Mesodermal cell (in vitro differentiated cells): ENCODE measurements around the gene ARID1A.
A peak's percentile ranks its signal among the peaks of the same experiment; 100 is the strongest.
"Not testable (repeated sequence)": the region's sequence is repeated elsewhere in the genome, so short reads cannot be mapped to it uniquely, and the experiment has no call there.

Experiments used
- H3K27ac ChIP-seq: 2 replicates; pipeline ENCODE4 v1.7.0; 2013; ENCODE audit warnings: mild to moderate bottlenecking, low read depth, low read length, moderate library complexity; ENCODE audit not compliant: severe bottlenecking
- H3K36me3 ChIP-seq: 2 replicates; pipeline ENCODE4 v1.7.1; 2013; ENCODE audit warnings: mild to moderate bottlenecking, low read length, moderate library complexity; ENCODE audit not compliant: control insufficient read depth, insufficient read depth
- H3K4me1 ChIP-seq: one replicate; pipeline ENCODE4 v1.7.1; 2013; ENCODE audit warnings: mild to moderate bottlenecking, low read length; ENCODE audit not compliant: insufficient read depth, control insufficient read depth, poor library complexity, severe bottlenecking
- H3K4me3 ChIP-seq: 2 replicates; pipeline ENCODE4 v1.7.0; 2013; ENCODE audit warnings: low read length, control low read depth, mild to moderate bottlenecking; ENCODE audit not compliant: insufficient read depth, poor library complexity, severe bottlenecking; ENCODE audit errors: extremely low read depth
- H3K9me3 ChIP-seq: 2 replicates; pipeline ENCODE4 v1.7.1; 2013; ENCODE audit warnings: mild to moderate bottlenecking, low read length, moderate library complexity; ENCODE audit not compliant: control insufficient read depth
- WGBS, 2 experiments: methylation state at CpG; one replicate each; pipeline ENCODE4 v1.1.5; 2013; ENCODE audit warnings: missing lambda C conversion rate in 2 of 2; ENCODE audit not compliant: insufficient coverage in 2 of 2; 5-methylcytosine and 5-hydroxymethylcytosine counted together

ARID1A gene

GRCh38 chr1:26719205-26719604 is 23.4 kb downstream of the ARID1A start:
- Histone ChIP-seq H3K36me3 (peaks cover 51% of the 10 kb centered on the region), H3K4me3 (no peak overlapping the region), H3K27ac (no peak overlapping the region), H3K9me3 (no peaks in the 10 kb centered on the region), H3K4me1 (peaks cover 35% of the 10 kb centered on the region)
- 86 to 88% methylated on average over 1 to 2 of the region's 3 CpGs for WGBS, 2 experiments

- Histone ChIP-seq H3K4me3 (no peak overlapping the region), H3K27ac (peak overlapping the region; percentile 96), H3K4me1 (peaks cover 49% of the 10 kb centered on the region), H3K9me3 (no peaks in the 10 kb centered on the region), H3K36me3 (peaks cover 34% of the 10 kb centered on the region)
- 90 to 100% methylated on average over 1 to 2 of the region's 2 CpGs for WGBS, 2 experiments
These were observed 26.0 kb downstream of the ARID1A start for GRCh38 chr1:26721669-26722355.

DNA sequence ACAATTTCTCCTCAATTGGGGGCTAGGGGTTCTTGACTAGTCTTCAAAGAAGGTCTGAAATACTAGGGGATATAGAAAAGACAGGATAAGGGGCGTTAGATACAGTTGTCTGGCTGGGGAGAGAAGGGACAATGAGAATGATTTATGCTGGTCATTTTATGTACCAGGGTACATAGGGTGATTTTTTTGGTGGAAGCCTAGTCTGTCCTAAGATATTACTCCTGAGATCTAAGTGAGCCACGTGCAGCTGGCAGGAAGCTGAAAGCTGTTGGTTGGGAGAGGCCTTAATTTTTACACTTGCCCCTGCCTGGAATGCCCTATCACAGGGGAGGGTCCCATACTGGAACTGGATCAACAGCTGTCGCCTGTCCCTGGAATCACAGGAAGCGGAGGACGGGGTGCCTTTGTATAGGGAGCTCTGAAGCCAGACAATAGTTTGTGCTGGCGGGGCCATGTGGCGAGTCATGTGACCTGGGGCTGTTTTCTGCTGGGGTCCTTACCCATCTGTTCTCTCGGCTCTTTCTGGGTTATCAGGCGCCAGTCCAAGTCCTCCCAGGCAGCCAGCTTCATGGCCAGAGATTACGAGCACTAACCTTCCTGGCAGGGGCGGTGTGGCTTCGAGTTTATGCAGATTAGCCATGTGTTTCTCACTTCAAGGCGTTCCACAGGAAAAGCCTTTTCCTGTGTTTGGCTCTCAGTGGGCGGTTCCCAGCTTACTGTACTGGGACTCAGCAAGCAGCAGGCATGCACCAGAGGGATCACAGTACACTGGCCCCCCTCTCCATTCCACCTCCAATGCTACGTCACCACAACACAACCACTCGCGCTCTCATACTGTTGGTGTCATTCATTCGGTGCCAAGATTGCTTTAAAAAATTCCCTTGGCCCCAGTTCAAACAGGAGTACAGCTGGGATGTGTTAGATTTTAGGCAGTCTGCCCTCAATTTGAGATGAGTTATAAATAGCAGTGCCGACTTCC is 27.5 kb downstream of the ARID1A start:
- H3K4me1 ChIP-seq = peaks cover 54% of the 10 kb centered on the region
- H3K36me3 ChIP-seq = peaks cover 25% of the 10 kb centered on the region
- WGBS, 2 experiments = 2 to 3% methylated on average over 15 of the region's 19 CpGs
- H3K4me3 ChIP-seq = peak overlapping the region; percentile 14
- peak overlapping the region; percentile 96 for H3K27ac ChIP-seq
- H3K9me3 ChIP-seq = no peaks in the 10 kb centered on the region

DNA sequence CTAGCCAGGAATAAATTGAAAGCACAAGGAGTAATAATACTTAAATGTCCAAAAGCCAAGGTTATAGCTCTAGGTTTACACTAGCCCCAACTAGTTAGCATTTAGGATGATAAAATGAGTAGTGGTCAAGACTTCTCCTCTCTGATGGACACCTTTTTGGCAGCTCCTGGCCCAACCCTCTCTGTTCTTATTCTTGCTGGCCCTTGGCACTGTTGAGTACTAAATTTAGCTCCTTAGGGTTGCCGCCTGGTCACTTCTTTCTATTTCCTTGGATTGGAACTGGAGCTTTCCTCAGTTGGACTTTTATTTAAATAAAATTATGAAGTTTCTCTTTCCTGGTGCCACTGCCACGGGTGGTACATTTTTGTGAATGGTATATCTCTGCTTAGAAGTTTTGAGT is 28.3 kb downstream of the ARID1A start:
- WGBS, 2 experiments = no CpG with 5 or more reads among the region's 2 CpGs
- H3K4me3 ChIP-seq = peak overlapping the region; percentile 3
- peak overlapping the region; percentile 96 for H3K27ac ChIP-seq
- no peaks in the 10 kb centered on the region for H3K9me3 ChIP-seq
- H3K36me3 ChIP-seq = peaks cover 27% of the 10 kb centered on the region
- H3K4me1 ChIP-seq = peaks cover 54% of the 10 kb centered on the region

- peaks cover 54% of the 10 kb centered on the region for H3K4me1 ChIP-seq
- no peaks in the 10 kb centered on the region for H3K9me3 ChIP-seq
- peaks cover 27% of the 10 kb centered on the region for H3K36me3 ChIP-seq
- peak overlapping the region; percentile 96 for H3K27ac ChIP-seq
- no peak overlapping the region for H3K4me3 ChIP-seq
- 0% methylated on average over 1 of the region's 1 CpG; no CpG with 5 or more reads in 1 of the 2 experiments for WGBS, 2 experiments
These were observed 29.1 kb downstream of the ARID1A start for GRCh38 chr1:26724926-26725325.

- 85 to 93% methylated on average over 6 to 13 of the region's 14 CpGs for WGBS, 2 experiments
- not testable (repeated sequence) for H3K9me3 ChIP-seq
These were observed 30.1 kb downstream of the ARID1A start for GRCh38 chr1:26725904-26726303.

DNA sequence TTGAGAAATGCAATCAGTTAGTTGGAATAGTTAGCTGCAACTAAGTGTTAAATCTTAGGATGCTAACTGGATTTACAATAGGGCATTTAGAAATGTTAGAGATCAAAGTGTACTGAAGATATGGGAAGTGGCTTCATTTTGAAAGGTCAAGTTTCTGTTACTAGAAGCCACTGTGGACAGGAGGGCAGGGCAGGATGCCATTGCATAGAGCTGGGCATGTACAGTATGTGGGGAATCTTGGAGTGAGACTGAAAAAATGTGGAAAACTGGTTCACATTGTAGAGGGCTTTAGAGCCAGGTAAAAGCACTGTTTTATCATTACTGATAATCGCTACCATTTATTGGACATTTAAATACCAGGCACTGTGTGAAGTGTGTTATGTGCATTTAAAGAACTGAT is 31.0 kb downstream of the ARID1A start:
- Histone ChIP-seq H3K4me3 (no peak overlapping the region), H3K4me1 (peaks cover 60% of the 10 kb centered on the region), H3K9me3 (no peaks in the 10 kb centered on the region), H3K27ac (no peak overlapping the region), H3K36me3 (peaks cover 34% of the 10 kb centered on the region)
- WGBS, 2 experiments = no CpG with 5 or more reads among the region's 1 CpG

More at GRCh38 chr1:26725904-26726303, 30.1 kb downstream of the ARID1A start:
- Histone ChIP-seq H3K36me3 (peaks cover 27% of the 10 kb centered on the region), H3K4me1 (peaks cover 58% of the 10 kb centered on the region)
- not testable (repeated sequence) for H3K4me3 ChIP-seq, H3K27ac ChIP-seq

- no peak overlapping the region for H3K27ac ChIP-seq
- no peaks in the 10 kb centered on the region for H3K9me3 ChIP-seq
- no peak overlapping the region for H3K4me3 ChIP-seq
- peaks cover 60% of the 10 kb centered on the region for H3K4me1 ChIP-seq
- peaks cover 41% of the 10 kb centered on the region for H3K36me3 ChIP-seq
These were observed 31.7 kb downstream of the ARID1A start for GRCh38 chr1:26727476-26727875.

DNA sequence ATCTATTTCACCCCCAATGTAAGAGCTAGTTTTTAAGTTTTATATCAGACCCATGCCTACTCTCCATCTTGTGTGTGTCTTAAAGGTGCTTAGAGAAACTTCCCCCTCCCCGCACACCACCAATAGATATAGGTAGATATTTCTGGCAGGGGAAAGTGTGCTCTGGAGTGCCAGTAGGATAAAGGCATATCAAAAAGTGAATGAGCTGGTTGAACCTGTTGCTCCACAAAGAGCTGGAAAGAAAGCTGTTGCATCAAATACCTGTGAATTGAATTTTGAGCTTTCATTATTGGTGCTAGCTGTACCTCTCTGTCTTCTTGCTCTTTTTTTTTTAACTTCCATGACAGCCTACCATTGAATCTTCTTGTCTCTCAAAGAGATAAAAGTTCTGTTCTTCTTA is 32.8 kb downstream of the ARID1A start:
- Histone ChIP-seq H3K9me3 (no peaks in the 10 kb centered on the region), H3K4me3 (no peak overlapping the region), H3K27ac (no peak overlapping the region), H3K4me1 (peaks cover 59% of the 10 kb centered on the region), H3K36me3 (peaks cover 52% of the 10 kb centered on the region)
- no CpG with 5 or more reads among the region's 1 CpG for WGBS, 2 experiments

GRCh38 chr1:26729633-26730032 is 33.8 kb downstream of the ARID1A start:
- Histone ChIP-seq H3K4me1 (peaks cover 52% of the 10 kb centered on the region), H3K9me3 (no peaks in the 10 kb centered on the region), H3K4me3 (no peak overlapping the region), H3K36me3 (peaks cover 62% of the 10 kb centered on the region), H3K27ac (no peak overlapping the region)
- WGBS, 2 experiments = 96 to 98% methylated on average over 11 of the region's 12 CpGs
